H4 (cell line): ENCODE data around the gene KCNQ4. TPM values are rescaled to one million over a fixed set of nuclear protein-coding genes. Genes with fewer than 3 reads are reported as not detected.

Source experiments
- DNase-seq: peaks from one replicate; pipeline ENCODE4 v3.0.0-alpha.2; 2015; ENCODE audit warnings: low spot score
- total RNA-seq: library from RNA; depleted of rRNA; stranded (reverse); fragments of >200 nt; shearing (Covaris generic); gene quantifications from 2 replicates; pipeline ENCODE4 v1.2.3, GENCODE V29; 2014

Gene KCNQ4
- total RNA-seq, 1 experiment from 2014 or later, result not detected

DNA sequence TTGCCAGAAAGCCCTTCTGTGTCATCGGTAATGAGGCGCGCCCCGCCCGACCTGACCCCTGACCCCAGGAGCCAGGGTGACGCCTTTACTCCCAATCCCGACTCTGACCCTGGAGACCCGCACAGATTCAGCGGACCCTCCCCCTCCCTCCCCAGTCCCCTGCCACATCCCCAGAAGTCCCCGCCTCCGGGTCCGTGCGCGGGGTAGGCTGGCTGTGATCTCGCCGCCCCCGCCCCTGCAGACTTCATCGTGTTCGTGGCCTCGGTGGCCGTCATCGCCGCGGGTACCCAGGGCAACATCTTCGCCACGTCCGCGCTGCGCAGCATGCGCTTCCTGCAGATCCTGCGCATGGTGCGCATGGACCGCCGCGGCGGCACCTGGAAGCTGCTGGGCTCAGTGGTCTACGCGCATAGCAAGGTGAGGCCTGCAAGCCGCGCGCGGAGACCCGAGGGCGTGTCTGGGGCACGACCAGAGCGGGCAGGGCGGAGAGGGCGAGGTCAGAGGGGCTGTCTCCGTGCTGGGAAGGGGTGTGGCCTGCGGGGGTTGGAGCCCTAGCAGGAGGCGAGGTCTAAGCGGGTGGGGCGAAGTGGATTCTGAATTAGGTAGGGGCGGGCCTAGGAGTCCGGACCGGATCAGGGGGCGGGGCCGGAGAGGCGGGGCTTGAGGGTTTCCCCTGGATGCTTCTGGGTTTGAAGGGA, 34.8 kb downstream of the KCNQ4 start:
- no peak for DNase-seq

DNA sequence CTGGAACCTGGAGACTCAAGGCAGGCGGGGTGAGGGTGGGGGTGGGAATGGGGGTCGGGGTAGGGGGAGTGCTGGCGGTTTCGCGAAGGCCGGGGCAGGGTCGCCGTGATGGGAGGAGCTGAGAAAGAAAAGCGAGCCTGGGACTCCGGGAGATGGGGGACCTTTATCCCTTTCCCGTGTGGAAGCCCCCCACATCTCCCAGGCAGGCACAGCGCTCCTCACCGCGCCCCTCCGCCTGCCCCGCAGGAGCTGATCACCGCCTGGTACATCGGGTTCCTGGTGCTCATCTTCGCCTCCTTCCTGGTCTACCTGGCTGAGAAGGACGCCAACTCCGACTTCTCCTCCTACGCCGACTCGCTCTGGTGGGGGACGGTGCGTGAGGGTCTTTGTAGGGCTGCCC, 35.5 kb downstream of the KCNQ4 start:
- no peak for DNase-seq

DNA sequence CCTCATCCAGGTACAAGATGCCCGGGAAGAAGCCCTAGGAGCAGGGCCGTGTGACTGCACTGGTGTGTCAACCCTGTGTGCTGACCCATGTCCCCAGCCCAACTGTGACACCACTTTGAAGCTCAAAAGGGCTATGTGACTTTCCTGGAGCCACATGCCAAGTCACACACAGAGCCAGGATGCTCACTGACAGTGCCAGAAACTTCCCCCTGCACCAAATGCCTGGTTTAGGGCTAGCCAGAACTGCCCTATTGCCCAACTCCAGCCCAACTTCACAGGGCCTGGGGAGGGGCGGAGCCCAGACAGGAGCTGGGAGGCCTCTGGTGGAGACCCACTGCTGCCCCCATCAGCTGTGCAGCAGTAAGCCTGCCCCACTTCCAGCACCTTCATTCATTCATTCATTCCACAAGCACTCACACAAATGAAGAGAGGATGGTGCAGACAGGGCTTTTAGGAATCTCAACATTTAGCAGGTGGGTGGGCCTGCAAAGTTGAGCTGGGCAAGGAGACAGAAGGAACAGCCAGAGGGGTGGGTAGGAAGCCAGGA, 36.7 kb downstream of the KCNQ4 start:
- no peak for DNase-seq

DNA sequence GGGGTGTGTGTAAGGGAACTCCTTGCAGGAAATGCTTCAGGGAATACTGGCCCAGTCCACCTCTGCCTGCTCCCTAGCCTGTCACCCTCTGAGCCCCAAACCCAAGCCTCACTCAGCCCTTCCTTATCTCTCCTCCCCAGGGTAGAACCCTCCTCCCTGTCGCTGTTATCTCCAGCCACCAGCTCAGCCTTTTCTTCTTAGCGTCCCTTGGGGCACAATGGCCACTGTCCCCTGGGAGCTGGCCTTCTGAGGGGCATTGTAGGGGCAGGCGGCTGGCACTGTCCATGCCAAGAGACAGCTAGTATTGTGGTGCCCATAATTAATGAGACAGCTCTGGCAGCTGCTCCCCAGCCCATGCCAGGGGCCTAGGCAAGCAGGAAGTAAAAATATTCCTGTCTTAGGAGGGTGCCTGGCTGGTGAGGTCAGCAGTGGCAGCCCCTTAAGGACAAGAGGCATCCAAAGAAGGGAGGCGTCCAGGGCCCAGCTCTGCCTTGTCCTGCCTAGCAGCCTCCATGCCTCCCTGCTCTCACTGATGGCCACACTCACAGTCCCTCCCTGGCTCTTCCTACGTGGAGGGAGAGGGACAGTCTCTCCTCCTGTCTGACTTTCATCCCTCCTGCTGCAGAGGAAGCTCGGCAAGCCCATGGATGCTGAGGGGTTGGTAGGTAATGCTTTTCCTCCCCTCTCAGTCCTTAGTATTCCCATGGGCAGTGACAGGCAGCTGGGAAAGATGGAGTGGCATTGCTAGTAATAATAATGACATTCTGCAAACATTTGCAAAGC, 37.5 kb downstream of the KCNQ4 start:
- DNase-seq, result no peak

DNA sequence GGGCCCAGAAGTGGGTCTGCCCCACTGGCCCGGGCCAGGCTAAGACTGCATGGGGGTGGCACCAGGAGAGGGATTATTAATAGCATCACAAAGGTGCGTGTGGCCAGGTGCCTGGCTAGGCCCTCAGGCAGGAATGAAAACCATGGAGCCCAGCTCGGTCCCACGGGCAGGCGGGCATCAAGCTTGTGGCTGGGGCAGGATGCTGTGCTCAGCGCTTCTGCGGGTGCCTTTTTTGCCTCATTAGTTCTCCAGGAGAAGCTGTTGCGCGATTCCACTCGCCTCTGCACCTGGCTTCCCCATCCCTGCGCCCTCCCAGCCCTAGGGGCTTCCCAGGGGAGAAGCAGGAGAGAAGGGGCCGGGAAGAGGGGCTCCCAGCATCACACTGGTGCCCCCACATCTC, 39.3 kb downstream of the KCNQ4 start:
- DNase-seq, result no peak

DNA sequence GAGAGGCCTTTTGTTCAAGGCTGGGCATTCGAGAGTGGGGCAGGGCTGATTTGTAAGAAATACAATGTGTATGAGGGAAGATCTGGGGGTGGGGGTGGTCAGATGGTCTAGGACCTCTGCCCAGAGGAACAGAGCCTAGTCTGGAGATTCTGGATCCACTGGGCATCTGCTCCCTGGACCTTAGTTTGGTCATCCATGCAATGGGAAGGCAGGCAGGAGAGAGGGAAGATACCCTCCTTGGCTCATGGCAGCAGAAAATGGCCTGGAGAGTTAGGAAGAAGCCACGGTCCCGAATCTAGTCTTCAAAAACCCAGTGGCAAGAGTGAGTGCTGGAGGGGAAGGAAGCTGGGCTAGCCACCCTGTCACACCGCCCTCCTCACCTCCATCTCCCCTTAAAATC, 39.8 kb downstream of the KCNQ4 start:
- no peak for DNase-seq

DNA sequence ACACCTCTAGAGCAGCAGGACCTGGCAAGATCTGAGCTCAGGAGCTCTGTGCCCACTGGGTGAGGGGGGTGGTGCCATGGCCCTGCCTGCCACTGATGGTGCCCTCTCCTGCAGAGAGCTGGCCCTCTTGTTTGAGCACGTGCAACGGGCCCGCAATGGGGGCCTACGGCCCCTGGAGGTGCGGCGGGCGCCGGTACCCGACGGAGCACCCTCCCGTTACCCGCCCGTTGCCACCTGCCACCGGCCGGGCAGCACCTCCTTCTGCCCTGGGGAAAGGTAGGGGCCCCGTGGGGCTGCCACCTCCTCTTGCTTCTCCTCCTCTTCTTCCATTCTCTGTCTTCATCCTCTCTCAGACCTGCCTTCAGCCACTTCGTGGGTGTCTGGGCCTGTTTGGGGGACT, 40.4 kb downstream of the KCNQ4 start:
- no peak for DNase-seq

DNA sequence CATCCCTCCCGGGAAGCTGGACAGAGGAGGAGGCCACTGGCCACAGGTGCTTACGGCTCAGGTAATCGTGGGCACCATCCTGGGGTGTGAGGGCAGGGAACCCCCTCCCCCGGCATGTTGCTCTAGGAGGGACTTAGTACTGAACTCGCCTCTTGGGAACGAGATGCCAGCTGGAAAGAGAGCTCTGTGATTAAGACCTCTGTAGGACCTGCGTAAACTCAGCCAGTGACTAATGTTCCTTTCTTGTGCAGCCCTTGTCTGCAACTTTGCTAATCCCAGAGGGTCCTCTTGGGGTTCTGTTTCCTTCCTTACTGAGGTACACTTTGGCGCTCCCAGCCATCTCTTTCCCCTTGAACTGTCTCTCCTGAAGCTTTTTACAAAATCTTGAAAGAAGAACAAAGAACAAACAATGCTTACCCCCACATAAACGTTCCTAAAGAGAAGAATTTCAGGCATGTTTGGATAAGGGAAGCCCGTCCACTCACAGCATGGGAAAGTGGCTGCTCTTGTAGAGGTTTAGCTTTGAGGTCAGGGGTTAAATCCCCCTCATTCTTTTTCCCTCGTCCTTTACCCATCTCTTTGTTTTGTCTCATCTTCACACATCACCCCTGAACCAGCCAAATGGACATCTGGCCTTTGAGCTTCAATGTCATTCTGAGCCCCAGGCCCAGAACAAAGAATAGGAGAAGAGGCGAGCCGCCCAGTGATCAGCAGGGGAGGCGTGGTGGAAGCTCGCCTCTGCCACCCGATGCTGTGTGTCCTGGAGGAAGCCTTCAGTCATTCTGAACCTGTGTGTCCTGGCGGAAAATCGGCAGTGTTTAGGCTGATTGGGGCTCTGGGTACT, 41.2 kb downstream of the KCNQ4 start:
- no peak for DNase-seq

DNA sequence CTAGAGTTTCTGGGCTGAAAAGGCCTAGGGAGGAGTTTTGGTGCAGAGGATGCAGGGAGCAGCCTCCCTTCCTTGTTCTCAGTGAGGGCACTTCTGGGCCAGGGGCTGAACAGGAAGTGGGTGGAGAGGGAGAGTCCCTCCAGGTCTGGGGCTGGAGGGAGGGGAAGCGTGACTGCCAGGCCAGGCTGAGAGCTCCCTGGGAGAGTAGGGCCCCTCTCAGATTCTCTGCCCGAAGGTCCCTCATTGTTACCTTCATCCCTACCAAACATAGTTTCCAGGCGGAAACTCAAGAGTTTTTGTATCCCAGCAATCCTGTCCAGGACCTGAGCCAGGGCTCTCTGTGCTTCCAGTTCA, 41.8 kb downstream of the KCNQ4 start:
- no peak for DNase-seq

DNA sequence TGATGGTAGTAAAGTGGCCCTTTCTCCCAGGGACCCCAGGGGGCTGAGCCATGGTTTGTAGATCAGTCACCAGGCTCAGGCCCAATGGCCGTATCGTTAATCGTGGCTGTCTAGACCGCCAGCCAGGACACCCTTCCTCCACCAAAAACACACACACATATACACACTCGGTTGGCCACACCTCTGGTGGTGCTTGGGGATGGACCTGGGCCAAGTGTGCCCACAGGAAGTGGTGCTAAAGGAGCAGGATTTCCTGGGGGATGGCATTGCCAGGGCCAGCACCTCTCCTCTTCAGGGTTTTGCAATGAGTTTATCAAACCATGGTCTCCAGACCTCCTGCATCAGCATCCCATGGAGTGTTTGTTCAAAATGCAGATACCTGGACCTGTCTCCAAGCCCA, 42.4 kb downstream of the KCNQ4 start:
- DNase-seq, result peak; percentile 71

DNA sequence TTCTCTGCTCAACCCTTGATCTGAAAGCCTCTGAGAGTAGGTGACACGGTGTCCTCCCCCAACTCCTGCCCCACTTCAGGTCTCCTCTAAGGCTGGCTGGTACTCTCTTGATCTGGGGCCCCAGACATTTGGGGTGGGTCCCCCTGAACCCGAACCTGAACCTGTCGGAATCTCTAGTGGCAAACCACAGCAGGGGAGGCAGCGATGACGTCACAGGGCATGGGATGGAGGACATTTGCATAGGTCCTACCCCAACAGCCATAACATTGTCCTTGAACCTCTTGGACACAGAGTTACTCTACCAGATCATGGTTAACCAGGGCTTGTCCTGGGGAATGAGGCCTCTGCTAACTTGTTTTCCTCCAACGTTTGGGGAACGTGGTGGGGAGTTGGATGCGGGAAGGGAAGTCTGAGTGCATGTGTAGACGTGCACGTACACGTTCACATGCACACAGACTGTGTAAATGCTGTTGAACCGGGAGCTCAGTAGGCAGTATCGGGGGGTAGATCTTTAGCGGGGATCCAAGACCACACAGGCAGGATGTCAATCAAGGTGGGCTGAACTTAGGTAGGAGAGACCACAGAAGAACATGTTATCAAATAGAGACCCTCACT, 46.2 kb downstream of the KCNQ4 start:
- DNase-seq, result no peak

DNA sequence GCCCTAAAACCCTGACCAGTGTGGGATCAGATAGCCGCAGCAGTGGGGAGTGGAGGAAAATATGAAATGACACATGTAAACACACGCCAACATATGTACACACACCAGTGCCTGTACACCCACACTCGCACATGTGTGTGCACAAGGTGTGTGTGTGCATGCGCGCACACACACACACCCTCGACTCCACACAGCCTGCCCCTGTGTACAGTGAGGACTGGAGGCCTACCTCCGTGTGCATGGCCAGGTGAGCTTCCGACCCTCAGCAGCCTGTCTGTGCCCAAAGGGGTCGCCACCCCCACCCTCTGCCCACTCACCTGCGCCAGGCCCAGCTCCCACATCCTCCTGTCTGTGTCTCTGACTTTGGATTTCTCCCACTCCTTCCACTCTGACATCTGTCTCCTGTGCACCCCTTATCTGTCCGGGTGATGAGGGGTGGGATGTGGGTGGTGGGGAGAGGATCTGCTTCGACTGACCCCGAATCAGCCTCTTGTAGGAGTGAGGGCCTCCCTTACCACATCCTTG, 46.9 kb downstream of the KCNQ4 start:
- DNase-seq, result no peak

DNA sequence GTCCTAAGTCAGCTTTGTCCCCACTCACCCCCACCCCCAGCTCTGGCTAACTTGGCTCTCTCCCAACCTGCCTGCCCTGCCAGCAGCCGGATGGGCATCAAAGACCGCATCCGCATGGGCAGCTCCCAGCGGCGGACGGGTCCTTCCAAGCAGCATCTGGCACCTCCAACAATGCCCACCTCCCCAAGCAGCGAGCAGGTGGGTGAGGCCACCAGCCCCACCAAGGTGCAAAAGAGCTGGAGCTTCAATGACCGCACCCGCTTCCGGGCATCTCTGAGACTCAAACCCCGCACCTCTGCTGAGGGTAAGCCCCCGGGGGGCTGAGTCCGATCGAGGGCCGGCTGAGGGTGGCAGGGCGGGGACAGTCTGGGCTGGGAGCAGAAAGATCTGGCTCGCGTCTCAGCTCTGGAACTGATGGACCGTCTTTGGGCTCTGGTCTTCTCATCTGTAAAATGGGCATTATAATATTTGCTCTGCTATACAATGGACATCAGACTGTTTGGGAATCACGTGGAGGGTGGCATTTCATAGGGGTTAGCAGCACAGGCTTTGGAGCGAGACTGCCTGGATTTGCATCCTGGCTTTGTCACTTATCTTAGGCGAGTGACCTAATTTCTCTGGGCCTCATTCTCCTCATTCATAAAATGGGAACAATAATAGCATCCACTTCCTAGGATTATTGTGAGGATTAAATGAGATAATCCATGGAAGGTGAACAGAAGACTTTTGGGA, 47.6 kb downstream of the KCNQ4 start:
- DNase-seq, result no peak

DNA sequence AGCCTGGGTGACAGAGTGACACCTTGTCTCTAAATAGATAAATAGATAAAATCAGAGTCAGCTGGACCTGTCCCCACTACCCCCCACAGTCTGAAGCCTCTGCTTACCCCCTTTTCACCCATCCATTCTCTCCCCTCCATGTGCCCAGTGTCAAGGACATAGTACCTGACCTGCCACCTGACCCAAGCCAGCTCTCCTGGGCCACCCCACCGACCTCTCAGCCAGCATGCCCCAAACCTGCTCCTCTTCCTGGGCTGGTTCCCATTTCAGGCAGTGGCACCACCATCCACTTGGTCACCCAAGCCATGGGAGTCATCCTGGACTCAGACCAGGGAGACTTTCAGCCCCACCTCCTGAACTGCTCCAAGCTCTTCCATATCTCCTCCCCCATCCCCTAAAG, 50.4 kb downstream of the KCNQ4 start:
- no peak for DNase-seq

DNA sequence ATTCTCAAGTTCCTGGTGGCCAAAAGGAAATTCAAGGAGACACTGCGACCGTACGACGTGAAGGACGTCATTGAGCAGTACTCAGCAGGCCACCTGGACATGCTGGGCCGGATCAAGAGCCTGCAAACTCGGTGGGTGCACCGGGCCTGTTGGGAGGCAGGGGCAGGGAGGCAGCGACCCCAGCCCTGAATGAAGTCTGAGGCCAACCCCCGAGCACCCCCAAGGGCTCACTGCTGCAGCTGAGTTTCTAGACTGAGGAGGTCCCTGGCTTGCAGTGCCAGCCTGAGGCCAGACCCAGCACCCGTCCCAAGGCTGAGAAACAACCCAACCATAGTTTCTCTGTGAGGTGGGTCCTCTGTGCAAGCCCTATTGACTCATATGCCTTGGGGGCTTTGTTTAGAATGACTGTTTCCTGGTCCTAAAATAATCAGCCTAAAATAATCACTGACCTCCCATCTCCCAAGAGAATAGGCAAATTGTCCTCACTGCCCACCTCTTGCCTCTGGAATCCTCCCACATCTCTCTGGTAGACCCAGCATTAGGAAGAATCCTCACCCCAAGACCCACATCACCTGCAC, 51.5 kb downstream of the KCNQ4 start:
- no peak for DNase-seq

DNA sequence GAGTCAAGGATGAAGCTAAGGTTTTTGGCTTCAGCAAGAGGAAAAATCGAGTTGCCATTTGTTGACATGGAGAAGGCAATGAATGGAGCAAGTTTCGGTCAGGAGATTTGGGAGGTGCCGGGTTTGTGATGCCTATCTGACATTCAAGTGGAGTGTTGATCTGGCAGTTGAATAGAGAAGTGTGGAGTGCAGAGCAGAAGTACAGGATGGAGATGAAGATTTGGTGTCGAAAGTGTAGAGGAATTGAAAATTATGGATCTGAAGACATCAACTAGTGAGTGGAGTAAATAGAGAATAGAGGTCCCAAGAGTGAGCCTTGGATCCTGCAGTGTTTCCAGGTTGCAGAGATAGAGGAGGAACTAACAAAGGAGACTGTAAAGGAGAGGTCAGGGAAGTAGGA, 52.7 kb downstream of the KCNQ4 start:
- no peak for DNase-seq

DNA sequence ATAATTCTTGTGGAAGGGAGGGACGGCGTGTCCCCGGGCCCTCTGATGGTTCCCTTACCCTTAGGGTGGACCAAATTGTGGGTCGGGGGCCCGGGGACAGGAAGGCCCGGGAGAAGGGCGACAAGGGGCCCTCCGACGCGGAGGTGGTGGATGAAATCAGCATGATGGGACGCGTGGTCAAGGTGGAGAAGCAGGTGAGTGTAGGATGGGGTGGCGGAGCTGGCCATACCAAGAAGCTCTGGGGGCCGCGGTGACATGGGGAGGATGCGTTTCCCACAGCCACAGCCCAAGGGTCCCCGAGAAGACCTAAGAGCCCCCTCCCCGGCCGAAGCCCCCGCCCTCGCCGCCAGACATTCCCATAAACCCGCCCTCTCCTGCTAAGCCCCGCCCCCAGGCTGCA, 54.0 kb downstream of the KCNQ4 start:
- no peak for DNase-seq

DNA sequence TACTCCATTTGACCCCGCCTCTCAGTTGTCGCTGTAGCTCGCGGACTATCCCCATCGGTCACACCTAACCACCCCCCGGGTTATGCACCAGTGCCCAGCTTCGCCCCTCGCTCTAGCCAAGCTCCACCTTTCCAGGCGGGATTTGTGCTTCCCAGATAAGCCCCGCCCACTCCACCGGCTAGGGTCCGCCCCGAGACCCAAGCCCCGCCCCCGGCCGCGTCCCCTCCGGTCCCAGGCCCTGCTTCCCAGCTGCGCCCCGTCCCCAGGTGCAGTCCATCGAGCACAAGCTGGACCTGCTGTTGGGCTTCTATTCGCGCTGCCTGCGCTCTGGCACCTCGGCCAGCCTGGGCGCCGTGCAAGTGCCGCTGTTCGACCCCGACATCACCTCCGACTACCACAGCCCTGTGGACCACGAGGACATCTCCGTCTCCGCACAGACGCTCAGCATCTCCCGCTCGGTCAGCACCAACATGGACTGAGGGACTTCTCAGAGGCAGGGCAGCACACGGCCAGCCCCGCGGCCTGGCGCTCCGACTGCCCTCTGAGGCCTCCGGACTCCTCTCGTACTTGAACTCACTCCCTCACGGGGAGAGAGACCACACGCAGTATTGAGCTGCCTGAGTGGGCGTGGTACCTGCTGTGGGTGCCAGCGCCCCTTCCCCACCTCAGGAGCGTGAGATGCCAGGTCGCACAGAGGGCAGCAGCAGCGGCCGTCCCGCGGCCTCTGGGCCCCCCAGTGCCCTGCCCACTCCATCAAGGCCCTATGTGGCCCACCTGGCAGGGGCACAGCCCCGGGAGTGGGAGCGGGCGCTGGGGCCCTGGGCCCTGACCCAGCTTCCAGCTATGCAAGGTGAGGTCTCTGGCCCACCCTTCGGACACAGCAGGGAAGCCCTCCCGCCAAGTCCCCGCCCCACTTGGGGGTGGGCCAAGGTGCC, 54.7 kb downstream of the KCNQ4 start:
- DNase-seq, result no peak
